ENCODE measurements around the gene TP53I13. TPM values are rescaled to one million over a fixed set of nuclear protein-coding genes. Genes with fewer than 3 reads are reported as not detected.
"Not testable (repeated sequence)": the region's sequence is repeated elsewhere in the genome, so short reads cannot be mapped to it uniquely, and the experiment has no call there.

The TP53I13 gene
- total RNA-seq: 67.4 and 71.8 TPM in 2 replicates

- H3K9me3 Mint-ChIP-seq: no peaks in the 10 kb centered on the region
- peak within 1 kb of the TSS; percentile 89 for H3K4me3 Mint-ChIP-seq
- intact Hi-C loops (cut with micrococcal nuclease): loop anchor here (1.0 to 5.0 kb wide), 6 partner anchors 21 to 421 kb away; partner anchors contain the start of genes GIT1 and SSH2
- DNase-seq (ENCODE audit: low spot score): peak; percentile 87
- H3K27ac Mint-ChIP-seq: peak within 1 kb of the TSS; percentile 95
- peaks cover 1% of the 10 kb centered on the region for H3K27me3 Mint-ChIP-seq (ENCODE audit: insufficient read depth)
- peaks cover 19% of the 10 kb centered on the region for H3K36me3 Mint-ChIP-seq (ENCODE audit: low read depth)
- H3K4me1 Mint-ChIP-seq (ENCODE audit: low read depth): peaks cover 20% of the 10 kb centered on the region
Measured at GRCh38 chr17:29568331-29569244, at the start of gene TP53I13. Gene TP53I13 (plus strand): TSS chr17:29568701. CDS start chr17:29568759, 58 bp downstream.

- Mint-ChIP-seq H3K4me1 (ENCODE audit: low read depth) (no peaks in the 10 kb centered on the region), H3K36me3 (ENCODE audit: low read depth) (peaks cover 18% of the 10 kb centered on the region), H3K27ac (no peak overlapping the region), H3K9me3 (no peaks in the 10 kb centered on the region), H3K4me3 (no peak overlapping the region), H3K27me3 (ENCODE audit: insufficient read depth) (no peaks in the 10 kb centered on the region)
- no peak for DNase-seq (ENCODE audit: low spot score)
- intact Hi-C loops (cut with micrococcal nuclease): no loop called here
Measured at GRCh38 chr17:29524692-29525091, 43.8 kb upstream of the TP53I13 start.

- DNase-seq (ENCODE audit: low spot score): no peak
Measured at GRCh38 chr17:29526322-29526721, 42.2 kb upstream of the TP53I13 start.

GRCh38 chr17:29533976-29534375 is 34.5 kb upstream of the TP53I13 start:
- intact Hi-C loops (cut with micrococcal nuclease): no loop called here
- DNase-seq (ENCODE audit: low spot score): no peak
- H3K4me1 Mint-ChIP-seq (ENCODE audit: low read depth): no peaks in the 10 kb centered on the region
- peaks cover 24% of the 10 kb centered on the region for H3K36me3 Mint-ChIP-seq (ENCODE audit: low read depth)
- H3K4me3 Mint-ChIP-seq: no peak overlapping the region
- no peaks in the 10 kb centered on the region for H3K9me3 Mint-ChIP-seq
- H3K27ac Mint-ChIP-seq: no peak overlapping the region
- no peaks in the 10 kb centered on the region for H3K27me3 Mint-ChIP-seq (ENCODE audit: insufficient read depth)

More at GRCh38 chr17:29526322-29526721, 42.2 kb upstream of the TP53I13 start:
- H3K9me3 Mint-ChIP-seq: no peaks in the 10 kb centered on the region
- no peaks in the 10 kb centered on the region for H3K4me1 Mint-ChIP-seq (ENCODE audit: low read depth)
- no peak overlapping the region for H3K4me3 Mint-ChIP-seq
- H3K27me3 Mint-ChIP-seq (ENCODE audit: insufficient read depth): no peaks in the 10 kb centered on the region
- intact Hi-C loops (cut with micrococcal nuclease): no loop called here
- H3K27ac Mint-ChIP-seq: no peak overlapping the region
- H3K36me3 Mint-ChIP-seq (ENCODE audit: low read depth): peaks cover 16% of the 10 kb centered on the region

- H3K4me1 Mint-ChIP-seq (ENCODE audit: low read depth): peaks cover 5% of the 10 kb centered on the region
- H3K27ac Mint-ChIP-seq: no peak overlapping the region
- no peaks in the 10 kb centered on the region for H3K27me3 Mint-ChIP-seq (ENCODE audit: insufficient read depth)
- no peak for DNase-seq (ENCODE audit: low spot score)
- no peak overlapping the region for H3K4me3 Mint-ChIP-seq
- H3K36me3 Mint-ChIP-seq (ENCODE audit: low read depth): peaks cover 25% of the 10 kb centered on the region
- H3K9me3 Mint-ChIP-seq: no peaks in the 10 kb centered on the region
- intact Hi-C loops (cut with micrococcal nuclease): no loop called here
Measured at GRCh38 chr17:29544066-29544465, 24.4 kb upstream of the TP53I13 start.

GRCh38 chr17:29546085-29546484 is 22.4 kb upstream of the TP53I13 start:
- H3K4me3 Mint-ChIP-seq: no peak overlapping the region
- DNase-seq (ENCODE audit: low spot score): no peak
- H3K9me3 Mint-ChIP-seq: no peaks in the 10 kb centered on the region
- no peaks in the 10 kb centered on the region for H3K27me3 Mint-ChIP-seq (ENCODE audit: insufficient read depth)
- H3K27ac Mint-ChIP-seq: no peak overlapping the region
- H3K4me1 Mint-ChIP-seq (ENCODE audit: low read depth): peaks cover 5% of the 10 kb centered on the region
- H3K36me3 Mint-ChIP-seq (ENCODE audit: low read depth): peaks cover 22% of the 10 kb centered on the region
- intact Hi-C loops (cut with micrococcal nuclease): no loop called here

GRCh38 chr17:29546830-29547229 is 21.7 kb upstream of the TP53I13 start:
- intact Hi-C loops (cut with micrococcal nuclease): no loop called here
- Mint-ChIP-seq H3K36me3 (ENCODE audit: low read depth) (peaks cover 22% of the 10 kb centered on the region), H3K4me3 (no peak overlapping the region), H3K4me1 (ENCODE audit: low read depth) (peaks cover 5% of the 10 kb centered on the region), H3K27ac (no peak overlapping the region), H3K9me3 (no peaks in the 10 kb centered on the region), H3K27me3 (ENCODE audit: insufficient read depth) (no peaks in the 10 kb centered on the region)
- DNase-seq (ENCODE audit: low spot score): no peak

GRCh38 chr17:29549177-29549923 is 19.2 kb upstream of the TP53I13 start:
- peaks cover 9% of the 10 kb centered on the region for H3K36me3 Mint-ChIP-seq (ENCODE audit: low read depth)
- no peak for DNase-seq (ENCODE audit: low spot score)
- H3K27ac Mint-ChIP-seq: no peak overlapping the region
- intact Hi-C loops (cut with micrococcal nuclease): no loop called here
- H3K4me3 Mint-ChIP-seq: no peak overlapping the region
- no peaks in the 10 kb centered on the region for H3K9me3 Mint-ChIP-seq
- H3K4me1 Mint-ChIP-seq (ENCODE audit: low read depth): peaks cover 5% of the 10 kb centered on the region
- H3K27me3 Mint-ChIP-seq (ENCODE audit: insufficient read depth): no peaks in the 10 kb centered on the region

GRCh38 chr17:29555840-29556239 is 12.7 kb upstream of the TP53I13 start:
- Mint-ChIP-seq H3K27ac (no peak overlapping the region), H3K4me1 (ENCODE audit: low read depth) (peaks cover 14% of the 10 kb centered on the region), H3K4me3 (no peak overlapping the region), H3K36me3 (ENCODE audit: low read depth) (peaks cover 9% of the 10 kb centered on the region), H3K9me3 (no peaks in the 10 kb centered on the region), H3K27me3 (ENCODE audit: insufficient read depth) (no peaks in the 10 kb centered on the region)
- intact Hi-C loops (cut with micrococcal nuclease): no loop called here
- DNase-seq (ENCODE audit: low spot score): no peak

- DNase-seq (ENCODE audit: low spot score): no peak
- Mint-ChIP-seq H3K27ac (peak overlapping the region; percentile 26), H3K4me1 (ENCODE audit: low read depth) (peaks cover 14% of the 10 kb centered on the region), H3K27me3 (ENCODE audit: insufficient read depth) (no peaks in the 10 kb centered on the region), H3K9me3 (no peaks in the 10 kb centered on the region), H3K36me3 (ENCODE audit: low read depth) (peaks cover 18% of the 10 kb centered on the region), H3K4me3 (no peak overlapping the region)
- intact Hi-C loops (cut with micrococcal nuclease): no loop called here
Measured at GRCh38 chr17:29557085-29557738, 11.3 kb upstream of the TP53I13 start.

- no peak for DNase-seq (ENCODE audit: low spot score)
- Mint-ChIP-seq H3K4me1 (ENCODE audit: low read depth) (peaks cover 14% of the 10 kb centered on the region), H3K9me3 (no peaks in the 10 kb centered on the region), H3K27me3 (ENCODE audit: insufficient read depth) (no peaks in the 10 kb centered on the region), H3K27ac (no peak overlapping the region), H3K4me3 (no peak overlapping the region), H3K36me3 (ENCODE audit: low read depth) (peaks cover 21% of the 10 kb centered on the region)
- intact Hi-C loops (cut with micrococcal nuclease): no loop called here
Measured at GRCh38 chr17:29557739-29558116, 10.8 kb upstream of the TP53I13 start.

GRCh38 chr17:29558139-29558538 is 10.4 kb upstream of the TP53I13 start:
- H3K27me3 Mint-ChIP-seq (ENCODE audit: insufficient read depth); H3K27ac Mint-ChIP-seq; H3K4me3 Mint-ChIP-seq; DNase-seq (ENCODE audit: low spot score); H3K9me3 Mint-ChIP-seq; intact Hi-C loops (cut with micrococcal nuclease): not testable (repeated sequence)
- Mint-ChIP-seq H3K4me1 (ENCODE audit: low read depth) (peaks cover 14% of the 10 kb centered on the region), H3K36me3 (ENCODE audit: low read depth) (peaks cover 24% of the 10 kb centered on the region)

Data from activated T-helper 1 cell treated with anti-CD3 and anti-CD28 coated beads, Interleukin-12 subunit alpha, Interleukin-12 subunit beta, Interleukin-2, Interleukin-4 antibody, amounts not matched to agents 30 ng/mL and 10 ng/mL and 1 ng/mL, durations not matched to agents 14 hours and 24 hours and 36 hours (primary cell).